HG03196 (cell line): ENCODE data around the gene PTPRT.

Source experiments
- ATAC-seq: cut with Tn5 transposase; IDR thresholded peaks from one replicate; pipeline ENCODE4 v1.9.1; 2021; ENCODE audit not compliant: unreplicated experiment

The PTPRT gene

DNA sequence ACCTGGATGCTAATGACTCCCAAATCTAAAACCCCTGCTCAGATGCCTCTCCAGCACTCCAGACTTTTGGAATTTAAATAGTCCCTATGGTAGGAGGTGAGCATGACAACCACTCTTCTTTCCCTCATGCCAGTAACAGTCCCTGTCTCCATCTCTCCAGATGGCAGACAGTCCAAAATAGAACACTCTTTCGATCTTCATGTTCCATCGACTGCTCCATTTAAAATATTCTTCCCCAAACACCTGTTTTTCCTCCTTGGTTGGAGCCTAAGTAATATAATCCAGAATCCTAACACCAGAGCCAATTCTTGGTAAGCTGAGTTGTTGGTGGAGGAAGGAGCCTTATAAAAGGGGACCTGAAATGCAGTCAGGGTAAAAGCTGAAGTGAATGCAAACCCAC lies 848.1 kb downstream of the PTPRT start:
- no peak for ATAC-seq

DNA sequence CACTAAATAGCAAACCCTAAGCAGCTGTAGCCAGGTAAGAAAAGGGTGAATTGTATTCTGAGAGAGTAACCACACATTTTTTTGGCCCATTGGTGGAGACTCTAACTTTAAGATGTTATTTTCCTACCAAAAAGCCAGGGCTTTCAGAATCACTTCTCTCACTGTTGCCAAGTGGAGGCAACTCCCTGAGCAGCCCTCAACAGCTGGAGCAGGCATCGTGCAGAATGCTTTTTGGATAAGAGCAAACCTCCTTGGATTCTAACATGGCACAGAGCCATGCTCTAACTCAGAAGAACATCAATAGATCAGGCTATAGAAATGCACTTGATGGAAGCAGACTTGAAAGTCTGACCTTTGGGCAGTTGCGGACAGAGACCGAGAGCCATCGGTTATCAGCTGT lies 849.3 kb downstream of the PTPRT start:
- no peak for ATAC-seq

DNA sequence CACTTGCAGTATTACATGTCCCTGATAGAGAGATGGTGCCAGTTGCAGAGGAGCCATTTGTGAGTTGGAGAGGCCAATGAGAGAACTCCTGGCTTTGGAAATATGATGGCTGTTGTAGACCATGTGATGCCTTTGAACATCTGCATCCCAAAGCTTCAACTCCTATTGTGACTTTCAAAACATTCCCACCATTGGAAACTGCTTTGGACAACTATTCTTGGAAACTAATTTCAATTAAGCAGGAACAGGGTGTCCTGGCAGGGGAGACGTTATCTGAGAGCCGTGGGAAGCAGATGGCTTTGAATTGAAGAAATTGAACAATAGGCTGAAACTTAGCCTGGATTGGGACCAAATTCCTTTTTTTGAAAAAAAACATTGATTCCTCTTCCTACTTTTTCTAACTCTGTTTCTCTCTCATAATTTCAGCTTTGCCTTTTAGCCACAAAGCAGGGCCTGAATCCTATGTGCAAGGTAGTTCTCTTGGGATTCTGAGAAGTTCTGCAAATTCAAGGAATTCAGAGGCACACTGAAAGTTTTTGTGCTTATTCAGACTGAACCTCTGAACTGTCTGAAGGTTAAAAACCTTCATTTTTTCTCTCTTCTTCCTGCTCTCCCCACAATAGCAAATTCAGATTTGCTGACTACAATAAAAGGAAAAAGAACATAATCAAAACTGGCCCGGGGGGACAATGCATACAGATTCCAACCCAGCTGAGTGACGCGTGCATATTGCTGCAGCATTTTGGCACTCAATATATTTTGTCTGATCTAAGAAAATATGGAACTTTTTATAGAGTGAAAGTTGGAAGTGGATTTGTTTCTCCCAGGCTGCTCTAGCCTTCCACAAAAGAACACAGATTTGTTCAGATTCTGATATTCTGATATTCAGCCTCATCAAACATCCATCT lies 851.2 kb downstream of the PTPRT start:
- ATAC-seq: no peak

DNA sequence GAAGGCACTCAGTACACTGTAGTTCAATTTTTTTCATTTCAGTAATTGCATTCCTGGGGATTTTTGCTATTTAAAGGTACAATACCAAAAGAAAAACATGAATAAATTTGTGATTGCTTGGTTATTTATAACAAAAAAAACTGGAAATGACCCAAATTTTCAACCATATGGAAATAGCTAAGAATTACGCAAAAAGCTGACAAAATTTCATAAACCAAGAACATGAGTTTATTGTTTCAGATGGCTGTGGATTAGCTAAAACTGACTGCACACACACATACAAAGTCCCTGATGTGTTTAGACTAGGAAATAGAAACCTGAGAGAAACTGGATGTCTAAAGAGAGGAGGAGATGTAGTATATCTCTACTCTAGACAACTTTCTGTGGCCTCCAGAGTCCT lies 853.1 kb downstream of the PTPRT start:
- ATAC-seq: no peak

DNA sequence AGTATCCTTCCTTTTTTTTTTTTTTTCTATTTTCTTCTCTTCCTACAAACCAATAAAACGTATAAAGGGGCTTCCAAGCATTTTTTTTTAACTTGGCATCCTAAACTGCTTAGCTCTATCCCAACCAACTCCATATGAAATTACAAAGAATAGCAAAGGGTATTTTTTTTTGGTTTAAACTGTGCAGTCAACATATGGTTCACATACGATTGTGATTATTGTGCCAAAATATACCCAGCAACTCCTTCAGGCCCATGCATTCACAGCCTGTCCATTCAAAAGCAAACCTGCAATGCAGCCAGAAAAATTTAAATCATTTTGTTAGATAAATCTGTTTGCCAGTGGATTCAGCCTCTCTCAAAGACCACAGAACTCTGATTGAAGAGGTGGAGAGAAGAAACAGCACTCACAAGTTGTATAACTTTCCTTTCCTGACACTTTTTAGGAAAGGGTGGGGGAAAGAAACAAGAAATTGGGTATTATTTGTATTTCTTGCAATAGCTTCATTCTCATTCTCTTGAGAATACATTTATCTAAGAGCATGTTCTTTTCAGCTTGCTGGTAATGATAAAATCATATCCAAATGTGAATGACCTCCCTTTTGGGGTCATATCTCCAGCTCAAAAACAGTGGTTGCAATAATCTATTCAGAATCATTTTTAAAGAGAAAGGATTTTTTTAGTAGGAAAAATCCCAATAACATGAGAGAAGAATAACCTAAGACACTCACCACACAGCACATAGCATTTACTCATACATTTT lies 870.3 kb downstream of the PTPRT start:
- ATAC-seq: no peak

DNA sequence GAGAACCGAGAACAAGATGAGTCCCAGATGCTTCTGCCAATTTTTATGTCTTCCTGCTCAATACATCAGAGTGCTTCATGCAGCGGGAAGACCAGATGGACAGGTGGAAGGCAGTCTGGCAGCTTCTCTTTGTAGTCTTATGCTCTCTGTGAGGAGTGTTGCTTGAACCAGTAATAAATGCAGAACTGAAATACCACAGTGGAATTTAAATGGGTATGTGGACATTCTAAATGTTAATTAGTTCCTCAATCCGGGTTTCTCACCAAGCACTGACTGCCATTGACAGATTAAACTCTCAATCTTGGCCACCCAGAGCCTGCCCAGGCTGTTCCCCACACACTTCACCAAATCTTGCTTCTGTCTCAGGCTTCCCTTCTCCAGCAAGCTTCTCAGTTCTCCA lies 876.0 kb downstream of the PTPRT start:
- no peak for ATAC-seq

DNA sequence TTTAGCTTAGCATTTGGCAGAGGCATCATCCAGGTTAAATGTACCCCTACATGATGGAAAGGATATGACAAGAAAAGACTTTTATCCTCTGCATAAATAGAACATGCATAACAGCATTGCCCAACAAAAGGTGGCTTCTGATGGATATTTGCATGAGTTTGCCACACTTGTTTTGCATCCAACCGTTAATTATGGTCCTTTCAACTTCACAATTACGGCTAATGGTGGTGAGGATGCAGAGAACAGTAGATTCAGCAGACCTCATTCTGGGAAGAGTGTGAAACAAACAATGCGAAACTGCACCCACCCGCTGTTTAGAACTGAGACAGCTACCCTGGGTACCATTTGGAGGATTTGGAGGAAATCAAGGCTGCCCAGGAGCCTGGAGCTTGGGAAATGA lies 880.7 kb downstream of the PTPRT start:
- ATAC-seq: no peak

DNA sequence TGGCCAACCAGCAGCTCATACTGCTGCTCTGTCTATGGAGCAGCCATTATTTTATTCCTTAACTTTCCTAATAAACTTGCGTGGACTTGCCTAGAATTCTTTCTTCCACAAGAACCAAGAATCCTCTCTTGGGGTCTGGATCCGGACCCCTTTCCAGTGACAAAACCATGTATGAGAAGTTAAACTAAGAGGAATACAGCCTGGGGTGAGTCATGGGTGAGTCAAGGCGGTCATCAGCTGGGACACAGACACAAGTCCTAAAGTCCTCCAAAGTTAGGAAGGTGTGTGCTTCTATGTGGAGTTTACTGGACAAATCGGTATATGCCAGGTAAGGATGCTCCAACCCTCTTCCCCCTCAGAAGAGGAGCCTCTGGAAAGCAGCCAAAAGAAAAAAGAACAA lies 881.5 kb downstream of the PTPRT start:
- ATAC-seq: no peak

DNA sequence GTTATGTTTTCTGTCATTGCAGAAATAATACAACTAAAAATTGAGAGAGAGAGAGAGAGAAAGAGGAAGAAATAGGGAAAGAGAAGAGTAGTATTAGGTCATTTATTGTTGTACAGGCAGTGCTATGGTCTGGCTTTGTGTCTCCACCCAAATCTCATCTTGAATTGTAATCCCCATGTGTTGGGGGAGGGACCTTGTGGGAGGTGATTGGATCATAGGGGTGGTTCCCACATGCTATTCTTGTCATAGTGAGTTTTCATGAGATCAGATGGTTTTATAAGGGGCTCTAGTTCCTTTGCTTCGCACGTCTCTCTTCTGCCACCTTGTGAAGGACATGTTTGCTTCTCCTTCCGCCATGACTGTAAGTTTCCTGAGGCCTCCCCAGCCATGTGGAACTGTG lies 894.1 kb downstream of the PTPRT start:
- no peak for ATAC-seq

DNA sequence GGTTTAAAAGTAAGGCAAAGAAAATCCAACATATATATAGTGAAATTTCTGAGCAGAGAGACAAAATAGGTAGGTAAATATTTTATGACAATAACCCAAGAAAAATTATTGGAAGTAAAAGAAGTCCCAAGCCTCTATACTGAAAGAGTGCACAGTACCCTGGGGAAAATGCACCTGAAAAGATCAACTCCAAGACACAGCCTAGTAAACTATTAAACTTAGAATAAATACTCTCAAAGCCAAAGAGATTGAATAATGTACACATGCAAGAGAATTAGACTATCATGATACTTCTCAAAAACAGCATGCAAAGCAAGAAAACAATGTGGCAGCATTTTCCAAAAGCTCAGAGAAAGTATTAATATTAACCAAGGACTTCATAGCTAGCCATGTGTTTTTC lies 894.7 kb downstream of the PTPRT start:
- no peak for ATAC-seq

DNA sequence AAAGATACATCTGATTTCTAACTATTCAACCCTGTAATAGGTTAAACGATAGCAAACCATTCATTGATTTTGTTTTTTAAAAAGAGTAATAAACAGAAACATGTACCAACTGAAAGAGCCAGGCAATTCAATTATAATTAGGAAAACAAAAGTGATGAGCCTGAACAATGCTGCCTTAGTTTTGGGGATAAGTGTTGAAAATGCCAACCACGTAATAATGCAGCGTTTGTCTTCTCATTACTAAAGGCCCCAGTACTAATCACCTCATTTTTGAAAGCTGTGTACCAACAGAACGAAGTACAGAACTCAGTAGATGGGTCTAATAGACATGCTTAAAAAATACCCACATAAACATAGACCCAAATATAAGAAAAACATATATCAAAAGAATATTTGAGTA lies 907.9 kb downstream of the PTPRT start:
- ATAC-seq: no peak

DNA sequence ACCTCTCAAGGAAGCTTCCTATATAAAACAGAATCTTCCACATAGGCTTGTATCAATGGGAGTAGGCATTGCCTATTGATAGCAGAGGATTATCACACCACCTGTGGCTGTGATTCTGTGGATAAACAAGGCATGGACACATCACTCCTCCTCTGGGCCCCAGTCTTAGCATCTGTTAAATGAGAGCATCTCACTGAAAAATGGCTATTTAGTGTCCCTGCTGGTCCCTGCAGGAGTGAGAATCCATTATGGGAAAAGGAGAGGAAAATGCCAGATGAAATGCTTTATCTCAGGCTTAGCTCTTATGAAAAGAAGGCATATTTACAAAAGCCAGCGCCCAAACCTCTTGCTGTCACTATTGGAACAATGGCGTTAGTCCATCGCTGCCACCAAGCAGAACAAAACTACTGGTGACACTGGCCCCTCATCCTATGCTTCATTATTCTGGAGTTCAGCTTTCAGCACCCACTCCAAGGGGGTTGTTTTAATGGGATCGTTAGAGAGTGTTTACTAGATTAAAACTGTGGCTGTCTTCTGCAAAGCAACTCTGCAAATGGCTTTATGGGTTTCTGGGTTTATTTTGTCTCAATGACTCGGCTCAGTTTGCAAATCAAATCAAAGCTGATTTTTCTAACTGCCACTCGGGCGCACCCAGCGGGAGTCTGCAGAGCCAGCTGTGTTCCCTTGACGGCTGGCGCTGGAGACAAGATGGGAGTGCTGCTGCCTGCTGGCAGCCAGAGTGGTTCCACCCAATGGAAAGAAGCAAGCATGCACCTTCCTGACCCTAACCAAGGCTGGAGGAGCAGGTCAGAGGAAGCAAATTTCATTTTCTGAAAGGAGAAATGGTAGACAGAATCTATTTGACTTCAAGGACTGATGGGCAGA lies 912.7 kb downstream of the PTPRT start:
- ATAC-seq: no peak

DNA sequence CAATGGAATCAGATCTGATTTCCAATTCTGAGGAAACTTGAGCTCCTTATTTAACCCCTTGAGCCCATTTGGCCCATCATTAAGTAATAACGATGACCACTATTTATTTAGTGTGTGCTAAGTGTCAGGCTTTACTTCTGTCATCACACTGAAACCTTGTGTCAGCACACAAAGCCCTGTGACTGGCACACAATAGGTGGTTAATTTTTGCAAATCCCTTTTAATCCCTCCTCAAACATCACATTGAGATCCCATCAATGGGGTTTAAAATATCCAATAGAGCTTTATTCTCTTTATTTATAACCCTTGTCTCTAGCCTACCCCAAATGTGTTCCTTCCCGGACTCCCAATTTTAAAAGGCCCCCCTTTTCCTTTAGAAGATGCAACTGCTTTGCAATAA lies 914.7 kb downstream of the PTPRT start:
- ATAC-seq: no peak

DNA sequence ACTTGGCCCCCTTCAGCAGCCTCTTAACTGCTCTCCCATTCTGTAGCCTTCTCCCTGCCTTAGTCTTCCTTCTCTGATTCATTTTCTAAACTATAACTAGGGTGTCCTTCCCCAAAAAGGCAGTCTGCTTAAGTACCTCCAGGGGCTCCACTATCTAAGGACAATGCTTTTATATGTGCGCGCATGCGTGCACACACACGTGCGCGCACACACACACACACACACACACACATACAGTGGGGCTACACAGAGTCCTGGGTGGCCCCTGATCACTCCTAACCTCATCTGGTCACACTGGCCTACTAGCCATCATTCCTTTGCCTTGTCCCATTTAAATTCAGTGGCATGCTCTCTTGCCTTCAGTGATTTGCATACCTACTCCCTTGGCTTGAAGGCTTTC lies 917.2 kb downstream of the PTPRT start:
- ATAC-seq: no peak

DNA sequence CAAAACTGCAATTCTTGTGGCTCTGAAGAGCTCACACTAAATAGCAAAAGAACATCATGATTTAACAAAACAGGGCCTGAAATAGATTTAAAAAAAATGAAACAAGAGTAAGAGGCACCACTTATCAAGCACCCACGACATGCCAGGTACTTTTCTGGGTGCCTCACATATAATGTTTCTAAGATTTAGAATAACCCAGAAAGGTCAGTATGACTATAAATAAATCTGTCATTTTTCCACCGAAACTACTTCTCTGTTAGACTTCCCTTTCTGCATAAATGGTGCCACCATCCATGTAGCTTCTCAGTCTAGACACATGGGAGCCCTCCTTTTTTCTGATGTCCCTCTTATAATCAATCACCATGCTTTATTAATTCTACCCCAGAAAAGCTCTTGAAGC lies 919.2 kb downstream of the PTPRT start:
- no peak for ATAC-seq

DNA sequence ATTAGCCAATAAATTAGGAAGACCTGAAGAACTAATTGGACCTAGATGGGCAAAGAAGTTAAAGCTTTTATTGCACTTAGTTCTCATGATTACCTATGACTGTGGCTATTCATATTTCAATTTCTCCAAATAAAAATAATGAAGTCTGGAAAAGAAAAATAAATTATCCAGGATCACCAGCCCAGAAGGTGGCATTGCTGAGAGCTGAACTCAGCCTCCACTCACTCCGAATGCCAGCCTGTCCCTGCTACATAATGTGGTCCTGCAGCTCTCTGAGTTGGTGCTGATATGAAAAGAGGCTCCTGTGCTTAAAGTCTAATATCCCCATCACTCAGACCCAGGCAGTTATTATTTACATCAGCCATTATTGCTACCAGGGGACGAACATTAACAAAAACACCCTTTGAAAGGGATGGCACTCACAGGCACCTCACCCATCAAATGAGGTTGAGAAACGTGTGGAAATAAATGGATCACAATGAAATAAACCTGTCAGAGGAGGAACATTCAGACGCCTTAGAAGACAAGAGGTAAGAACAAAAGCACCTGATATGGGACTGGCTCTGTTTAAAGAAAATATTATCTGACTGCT lies 921.8 kb downstream of the PTPRT start:
- ATAC-seq: no peak

DNA sequence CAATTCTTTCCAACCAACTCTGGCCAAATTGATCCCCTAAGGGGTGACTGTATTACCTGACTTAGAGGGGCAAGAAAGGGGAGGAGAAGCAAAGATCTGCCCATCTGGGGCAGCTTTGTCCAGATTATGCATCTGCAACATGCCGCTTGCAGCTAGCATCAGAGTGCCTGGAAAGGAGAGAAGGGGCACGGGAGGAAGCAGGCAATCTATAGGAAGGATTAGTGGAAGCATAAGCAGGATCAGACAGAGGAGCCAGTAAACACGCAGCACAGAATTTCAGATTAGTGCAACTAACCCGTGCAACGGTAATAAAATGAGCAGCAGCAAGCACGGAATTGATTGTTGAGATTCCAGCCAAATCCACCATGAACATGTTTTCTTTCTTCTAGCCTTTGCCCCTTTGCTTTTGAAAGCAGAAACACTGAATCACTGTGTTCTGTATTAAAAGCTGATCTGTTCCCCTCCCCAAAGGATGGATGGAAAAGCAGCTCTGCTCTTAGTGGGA lies 927.9 kb downstream of the PTPRT start:
- no peak for ATAC-seq

DNA sequence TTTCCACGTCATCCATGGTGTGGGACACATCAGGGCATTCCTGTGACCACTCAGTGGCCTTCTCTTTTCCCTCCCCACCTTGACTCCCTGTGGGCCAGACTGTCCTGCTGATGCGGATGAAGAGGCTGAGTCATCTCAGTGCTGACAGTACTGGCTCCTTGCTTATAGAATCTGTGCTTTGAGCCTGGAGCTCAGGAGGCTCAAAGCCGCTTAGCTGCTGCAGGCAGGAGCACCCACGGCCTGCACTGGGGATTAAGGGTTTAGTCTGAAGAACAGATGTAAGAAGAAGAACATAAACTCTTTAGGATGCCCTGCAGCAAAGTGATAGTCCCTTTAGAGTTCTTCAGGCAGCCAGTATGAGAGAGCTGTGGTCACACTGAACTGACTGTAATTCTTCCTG lies 929.5 kb downstream of the PTPRT start:
- no peak for ATAC-seq

DNA sequence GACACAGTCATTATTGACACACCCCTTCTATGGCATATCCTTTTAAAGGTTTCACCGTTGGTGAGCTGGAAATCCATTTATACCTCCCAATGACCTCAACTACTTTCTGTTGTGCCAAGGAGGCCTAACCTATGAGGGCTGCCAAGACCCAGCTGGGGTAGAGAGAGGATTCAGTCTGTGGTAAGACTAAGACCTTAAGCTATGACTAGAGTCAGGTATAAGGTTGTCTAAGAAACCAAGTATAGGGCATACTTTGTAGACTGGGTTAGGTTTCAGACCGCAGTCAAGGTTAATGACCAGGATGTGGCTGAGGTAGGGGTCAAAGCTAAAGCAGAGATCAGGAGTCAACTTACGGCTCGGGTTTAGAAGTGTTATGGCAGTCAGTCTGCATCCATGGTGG lies 930.3 kb downstream of the PTPRT start:
- no peak for ATAC-seq

DNA sequence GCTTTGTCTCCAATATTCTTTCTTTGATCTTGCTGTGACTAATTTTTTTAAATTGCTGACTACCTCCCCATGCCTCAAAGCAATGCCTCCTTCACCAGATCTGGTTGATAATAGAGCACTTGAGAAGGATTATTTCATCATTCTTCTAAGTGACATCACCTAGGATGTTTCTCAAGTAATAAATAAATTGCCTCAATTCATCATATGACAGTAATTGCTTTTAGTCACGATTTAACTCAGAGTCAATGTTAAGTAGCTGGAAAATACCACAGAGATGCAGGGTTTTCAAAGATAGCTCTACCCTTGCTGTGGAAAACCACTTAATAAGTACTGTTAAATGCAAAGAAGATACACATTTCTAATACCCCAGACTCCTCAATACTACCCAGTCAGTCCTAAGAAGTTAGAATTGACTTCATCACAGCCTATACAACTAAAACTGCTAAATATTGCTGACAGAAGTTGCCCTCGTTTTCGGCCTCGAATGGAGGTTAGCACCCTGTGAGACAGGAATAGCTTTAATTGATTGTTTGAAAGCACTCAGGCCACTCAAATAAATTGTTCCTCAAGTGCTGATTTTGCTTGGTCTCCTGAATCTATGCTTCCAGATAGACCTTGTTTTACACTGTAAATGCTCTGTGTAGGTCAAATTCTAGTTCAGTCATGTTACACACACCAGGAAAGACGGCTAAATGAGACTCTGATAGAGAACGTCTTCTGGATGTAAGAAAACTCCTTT lies 931.0 kb downstream of the PTPRT start:
- ATAC-seq: no peak
